Measurements from ENCODE around the gene FCHO1. TPM values are rescaled to one million over a fixed set of nuclear protein-coding genes. Genes with fewer than 3 reads are reported as not detected.

Gene FCHO1
- total and polyA plus RNA-seq, 2 donors (not counting 3 experiments of a cell fraction or from before 2014, with no cell fraction given): 0.66 to 1.6 TPM

- Histone ChIP-seq H3K27me3 (ENCODE audit: control insufficient read depth in 2 of 2, insufficient read depth in 2 of 2, low read length in 2 of 2) (peaks cover 13 to 14% of the 10 kb centered on the region in 2 experiments), H3K27ac (ENCODE audit: insufficient read depth, low read depth, low read length) (no peak overlapping the region), H3K9ac (replicated peaks; ENCODE audit: extremely low read depth, insufficient read depth, low read length) (no peak overlapping the region), H4K20me1 (replicated peaks; ENCODE audit: control insufficient read depth, extremely low read depth, insufficient read depth, low read length) (no peaks in the 10 kb centered on the region), H3K4me3 (replicated peaks in 1 of 3; ENCODE audit: insufficient read depth in 1 of 3, low read depth in 1 of 3, low read length in 3 of 3) (no peak overlapping the region), H3K4me2 (ENCODE audit: insufficient read depth, low read length) (no peak overlapping the region), H3K79me2 (ENCODE audit: control insufficient read depth, insufficient read depth, low read length) (no peaks in the 10 kb centered on the region), H2AFZ (ENCODE audit: low read depth, low read length) (no peak overlapping the region), H3K9me1 (replicated peaks; ENCODE audit: control insufficient read depth, extremely low read depth, insufficient read depth, low read length) (no peaks in the 10 kb centered on the region), H3K9me3 (replicated peaks; ENCODE audit: control insufficient read depth, insufficient read depth, low read length) (no peaks in the 10 kb centered on the region), H3K4me1 (ENCODE audit: control insufficient read depth, extremely low read depth, insufficient read depth, low read length) (peaks cover 3% of the 10 kb centered on the region), H3K36me3 (ENCODE audit: control insufficient read depth in 2 of 2, extremely low read depth in 1 of 2, insufficient read depth in 2 of 2, low read length in 2 of 2) (no peaks in the 10 kb centered on the region)
- intact Hi-C loops (cut with micrococcal nuclease) (no loop called here), dilution Hi-C loops (cut with MboI; ENCODE audit: extremely low pct_ligation_motif_present, low sequenced_read_pairs) (no loop called here)
- CTCF ChIA-PET: interaction anchor here (0.6 to 1.2 kb wide), 4 partner anchors 8 to 59 kb away, joined by 3 read pairs; no protein-coding TSS in a partner anchor
- POLR2A ChIA-PET: interaction anchor here (0.6 kb wide), 1 partner anchor 57 kb away, joined by 3 read pairs; no protein-coding TSS in a partner anchor
- DNase-seq (ENCODE audit: low read depth, low spot score): no peak
- FAIRE-seq: no peak
- TF ChIP-seq FOS (IDR thresholded peaks at IDR 0.05; ENCODE audit: borderline replicate concordance, insufficient read depth, low read length): no peak
- no peak for TF ChIP-seq EZH2 (IDR thresholded peaks at IDR 0.05; ENCODE audit: borderline replicate concordance, low read depth, low read length, severe bottlenecking)
- no TSS peak for BruUV-seq (replicated peaks)
Measured at GRCh38 chr19:17796013-17796837, 44.9 kb downstream of the FCHO1 start.

- H3K4me2 ChIP-seq (ENCODE audit: insufficient read depth, low read length): no peak overlapping the region
- ChIA-PET CTCF (interaction anchor here (1.0 to 1.2 kb wide), 2 partner anchors 14 to 59 kb away, joined by 3 read pairs; no protein-coding TSS in a partner anchor), POLR2A (no interaction called here)
- H3K4me3 ChIP-seq (replicated peaks in 1 of 3; ENCODE audit: insufficient read depth in 1 of 3, low read depth in 1 of 3, low read length in 3 of 3): no peak overlapping the region
- no peak overlapping the region for H3K27ac ChIP-seq (ENCODE audit: insufficient read depth, low read depth, low read length)
- no peak for DNase-seq (ENCODE audit: low read depth, low spot score)
- peaks cover 3% of the 10 kb centered on the region for H3K4me1 ChIP-seq (ENCODE audit: control insufficient read depth, extremely low read depth, insufficient read depth, low read length)
- H4K20me1 ChIP-seq (replicated peaks; ENCODE audit: control insufficient read depth, extremely low read depth, insufficient read depth, low read length): no peaks in the 10 kb centered on the region
- TF ChIP-seq JUN (IDR thresholded peaks at IDR 0.05; ENCODE audit: borderline replicate concordance, insufficient read depth, insufficient read length, low read depth) (no peak), FOS (IDR thresholded peaks at IDR 0.05; ENCODE audit: borderline replicate concordance, insufficient read depth, low read length) (no peak), POLR2AphosphoS5 (IDR thresholded peaks at IDR 0.05; ENCODE audit: insufficient read depth, low read depth, low read length) (no peak), POLR2A (IDR thresholded peaks at IDR 0.05; ENCODE audit: low read depth, low read length) (no peak), EZH2 (IDR thresholded peaks at IDR 0.05; ENCODE audit: borderline replicate concordance, low read depth, low read length, severe bottlenecking) (no peak), MAX (IDR thresholded peaks at IDR 0.05; ENCODE audit: insufficient read depth, insufficient read length) (no peak), MYC (IDR thresholded peaks at IDR 0.05; ENCODE audit: low read depth, low read length) (no peak), CTCF (IDR thresholded peaks at IDR 0.05; ENCODE audit: extremely low read depth in 1 of 2, insufficient read depth in 1 of 2, low read depth in 1 of 2, low read length in 2 of 2) (no peak), GATA2 (IDR thresholded peaks at IDR 0.05; ENCODE audit: insufficient read depth, insufficient read length, low read depth, low read length) (no peak)
- peaks cover 13 to 14% of the 10 kb centered on the region in 2 experiments for H3K27me3 ChIP-seq (ENCODE audit: control insufficient read depth in 2 of 2, insufficient read depth in 2 of 2, low read length in 2 of 2)
- dilution Hi-C loops (cut with MboI; ENCODE audit: extremely low pct_ligation_motif_present, low sequenced_read_pairs) (no loop called here), intact Hi-C loops (cut with micrococcal nuclease) (no loop called here)
- no peaks in the 10 kb centered on the region for H3K36me3 ChIP-seq (ENCODE audit: control insufficient read depth in 2 of 2, extremely low read depth in 1 of 2, insufficient read depth in 2 of 2, low read length in 2 of 2)
- H3K9me1 ChIP-seq (replicated peaks; ENCODE audit: control insufficient read depth, extremely low read depth, insufficient read depth, low read length): no peaks in the 10 kb centered on the region
- H3K79me2 ChIP-seq (ENCODE audit: control insufficient read depth, insufficient read depth, low read length): no peaks in the 10 kb centered on the region
- BruUV-seq (replicated peaks): no TSS peak
- no peak overlapping the region for H3K9ac ChIP-seq (replicated peaks; ENCODE audit: extremely low read depth, insufficient read depth, low read length)
- no peak for FAIRE-seq
- H2AFZ ChIP-seq (ENCODE audit: low read depth, low read length): no peak overlapping the region
- no peaks in the 10 kb centered on the region for H3K9me3 ChIP-seq (replicated peaks; ENCODE audit: control insufficient read depth, insufficient read depth, low read length)
Measured at GRCh38 chr19:17796838-17797423, 45.7 kb downstream of the FCHO1 start.
